Measurements from ENCODE around the gene ZCCHC24.

DNA sequence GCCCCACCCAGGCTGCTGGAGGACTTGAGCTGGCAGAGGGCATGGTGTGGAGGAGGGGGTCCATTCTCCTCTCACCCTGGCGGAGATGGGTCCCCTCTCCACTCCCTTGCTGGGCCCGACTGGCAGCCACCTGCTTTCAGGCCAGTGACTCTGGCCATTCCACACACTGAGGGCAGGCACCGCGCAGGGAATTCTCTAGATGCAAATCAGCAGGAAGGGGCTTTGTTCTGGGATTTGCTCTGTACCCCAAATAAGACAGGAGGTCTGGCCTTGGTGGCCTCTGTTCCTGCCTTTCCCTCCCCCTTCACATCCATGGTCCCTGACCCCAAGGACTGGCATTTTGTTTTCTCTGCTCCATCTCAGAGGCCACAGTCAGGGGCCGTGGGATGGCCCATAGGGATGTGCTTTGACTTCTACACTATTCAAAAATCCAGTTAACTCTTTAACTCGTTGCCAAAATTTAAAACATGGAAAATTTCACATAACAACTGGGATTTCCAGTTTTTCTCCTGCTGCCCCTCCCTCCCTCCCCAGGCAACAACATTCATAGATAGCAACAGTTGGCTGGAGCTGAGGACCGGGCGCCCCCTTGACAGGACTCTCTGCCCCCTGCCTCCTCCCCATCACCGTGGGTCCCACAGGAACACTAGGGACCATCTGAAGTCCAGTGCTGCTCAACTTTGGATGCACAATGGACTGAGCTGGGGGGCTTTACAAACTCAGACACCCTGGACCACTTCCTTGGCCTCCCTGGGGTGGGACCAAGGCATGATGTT is 64.3 kb downstream of the ZCCHC24 start:
- TF ChIP-seq, protein P1, sequence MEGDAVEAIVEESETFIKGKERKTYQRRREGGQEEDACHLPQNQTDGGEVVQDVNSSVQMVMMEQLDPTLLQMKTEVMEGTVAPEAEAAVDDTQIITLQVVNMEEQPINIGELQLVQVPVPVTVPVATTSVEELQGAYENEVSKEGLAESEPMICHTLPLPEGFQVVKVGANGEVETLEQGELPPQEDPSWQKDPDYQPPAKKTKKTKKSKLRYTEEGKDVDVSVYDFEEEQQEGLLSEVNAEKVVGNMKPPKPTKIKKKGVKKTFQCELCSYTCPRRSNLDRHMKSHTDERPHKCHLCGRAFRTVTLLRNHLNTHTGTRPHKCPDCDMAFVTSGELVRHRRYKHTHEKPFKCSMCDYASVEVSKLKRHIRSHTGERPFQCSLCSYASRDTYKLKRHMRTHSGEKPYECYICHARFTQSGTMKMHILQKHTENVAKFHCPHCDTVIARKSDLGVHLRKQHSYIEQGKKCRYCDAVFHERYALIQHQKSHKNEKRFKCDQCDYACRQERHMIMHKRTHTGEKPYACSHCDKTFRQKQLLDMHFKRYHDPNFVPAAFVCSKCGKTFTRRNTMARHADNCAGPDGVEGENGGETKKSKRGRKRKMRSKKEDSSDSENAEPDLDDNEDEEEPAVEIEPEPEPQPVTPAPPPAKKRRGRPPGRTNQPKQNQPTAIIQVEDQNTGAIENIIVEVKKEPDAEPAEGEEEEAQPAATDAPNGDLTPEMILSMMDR (IDR thresholded peaks at IDR 0.05) = no peak
- no peak for TF ChIP-seq EZH2 (IDR thresholded peaks at IDR 0.05)
- no peak for TF ChIP-seq EZH2phosphoT487 (IDR thresholded peaks at IDR 0.05)
